Coronary artery (tissue), 2 donors: Measurements from ENCODE around the gene CASK.
A peak's percentile ranks its signal among the peaks of the same experiment; 100 is the strongest.
"Not testable (repeated sequence)": the region's sequence is repeated elsewhere in the genome, so short reads cannot be mapped to it uniquely, and the experiment has no call there.

Experiments
- DNase-seq: peaks from one replicate; pipeline ENCODE4 v3.0.0-alpha.2; 2017; ENCODE audit warnings: low spot score
- H3K27ac ChIP-seq, 2 donors: fragments of 200-600 bp; sonication (generic); one replicate each; pipeline ENCODE4 v1.5.1; 2016 to 2019
- H3K4me3 ChIP-seq: fragments of 200-600 bp; sonication (generic); 2 replicates; pipeline ENCODE4 v1.5.1; 2016; ENCODE audit warnings: mild to moderate bottlenecking, moderate library complexity
- CTCF ChIP-seq: fragments of 200-600 bp; sonication (generic); IDR thresholded peaks from one replicate; pipeline ENCODE4 v1.5.1; 2019; ENCODE audit warnings: antibody characterized with exemption

The CASK gene

GRCh38 chrX:41728125-41728524 lies 195.2 kb downstream of the CASK start:
- no peak overlapping the region for H3K27ac ChIP-seq
- no peak for TF ChIP-seq CTCF

GRCh38 chrX:41723826-41724225 lies 199.5 kb downstream of the CASK start, which contains the start of gene GPR82:
Gene GPR82, plus strand, starts transcription at chrX:41724181. Its CDS starts 2,846 bp downstream, at chrX:41727027.
- DNase-seq, result no peak
- H3K4me3 ChIP-seq, result no peak within 1 kb of the TSS
- no peak within 1 kb of the TSS for H3K27ac ChIP-seq
- TF ChIP-seq CTCF, result no peak

More at GRCh38 chrX:41728125-41728524, 195.2 kb downstream of the CASK start:
- DNase-seq, result no peak
- H3K4me3 ChIP-seq, result no peak overlapping the region

- no peak overlapping the region for H3K27ac ChIP-seq
- TF ChIP-seq CTCF, result no peak
- DNase-seq, result no peak
- no peak overlapping the region for H3K4me3 ChIP-seq
Observed at GRCh38 chrX:41722816-41723618, 200.3 kb downstream of the CASK start.

GRCh38 chrX:41722214-41722613 lies 201.1 kb downstream of the CASK start:
- H3K27ac ChIP-seq, result no peak overlapping the region
- H3K4me3 ChIP-seq, result no peak overlapping the region
- DNase-seq, result no peak
- no peak for TF ChIP-seq CTCF

GRCh38 chrX:41721590-41721989 lies 201.8 kb downstream of the CASK start:
- no peak for TF ChIP-seq CTCF
- no peak for DNase-seq
- no peak overlapping the region for H3K27ac ChIP-seq
- H3K4me3 ChIP-seq, result no peak overlapping the region

GRCh38 chrX:41720125-41720779 lies 203.1 kb downstream of the CASK start:
- no peak for DNase-seq
- no peak overlapping the region for H3K4me3 ChIP-seq
- no peak for TF ChIP-seq CTCF
- peak overlapping the region in 1 of 2 donors; percentile 46 for H3K27ac ChIP-seq

GRCh38 chrX:41719610-41720009 lies 203.7 kb downstream of the CASK start:
- H3K27ac ChIP-seq, result peak overlapping the region in 1 of 2 donors; percentile 46
- not testable (repeated sequence) for DNase-seq, H3K4me3 ChIP-seq
